ENCODE results near the gene OTOS. TPM values are rescaled to one million over a fixed set of nuclear protein-coding genes. Genes with fewer than 3 reads are reported as not detected.

The OTOS gene
- total RNA-seq, 1 donor from 2014 or later: not detected

- no peak overlapping the region for H3K9ac ChIP-seq (ENCODE audit: low read length)
- H2AFZ ChIP-seq (ENCODE audit: low read depth, low read length): no peak overlapping the region
- H3K4me2 ChIP-seq (ENCODE audit: low read length): no peak overlapping the region
- H3K27ac ChIP-seq (ENCODE audit: low read depth, low read length): no peak overlapping the region
- Mint-ChIP-seq H3K4me3 (ENCODE audit: unreplicated experiment) (no peak overlapping the region), H3K27me3 (ENCODE audit: low read depth, unreplicated experiment) (no peaks in the 10 kb centered on the region), H3K36me3 (ENCODE audit: low read depth, unreplicated experiment) (peaks cover 20% of the 10 kb centered on the region), H3K27ac (ENCODE audit: unreplicated experiment) (no peak overlapping the region), H3K9me3 (ENCODE audit: unreplicated experiment) (no peaks in the 10 kb centered on the region), H3K4me1 (ENCODE audit: low read depth, unreplicated experiment) (peaks cover 17% of the 10 kb centered on the region)
- FAIRE-seq (no peak), DNase-seq (ENCODE audit: low read depth) (no peak)
- H3K27me3 ChIP-seq (ENCODE audit: insufficient read depth, low read length): no peaks in the 10 kb centered on the region
- H3K4me3 ChIP-seq (ENCODE audit: insufficient read depth, low read depth, low read length): no peak overlapping the region
- H3K9me3 ChIP-seq (ENCODE audit: insufficient read depth, low read depth, low read length): no peaks in the 10 kb centered on the region
- peaks cover 9% of the 10 kb centered on the region for H3K4me1 ChIP-seq (ENCODE audit: insufficient read depth, low read length)
- H3K36me3 ChIP-seq (ENCODE audit: insufficient read depth, low read length): peaks cover 37% of the 10 kb centered on the region
- H4K20me1 ChIP-seq (ENCODE audit: insufficient read depth, low read length): peaks cover 37% of the 10 kb centered on the region
- H3K79me2 ChIP-seq (ENCODE audit: insufficient read depth, low read length): peaks cover 32% of the 10 kb centered on the region
- TF ChIP-seq CTCF (IDR thresholded peaks at IDR 0.05; ENCODE audit: insufficient read depth, low read depth, low read length): no peak
- no peak for TF ChIP-seq EZH2 (IDR thresholded peaks at IDR 0.05; ENCODE audit: insufficient read depth, low read length)
Measured at GRCh38 chr2:240130393-240131195, 9.9 kb downstream of the OTOS start.

GRCh38 chr2:240129731-240130392, 10.6 kb downstream of the OTOS start:
- H3K4me3 Mint-ChIP-seq (ENCODE audit: unreplicated experiment): no peak overlapping the region
- FAIRE-seq: no peak
- peaks cover 37% of the 10 kb centered on the region for H3K36me3 ChIP-seq (ENCODE audit: insufficient read depth, low read length)
- H3K4me2 ChIP-seq (ENCODE audit: low read length): no peak overlapping the region
- no peak for DNase-seq (ENCODE audit: low read depth)
- TF ChIP-seq CTCF (IDR thresholded peaks at IDR 0.05; ENCODE audit: insufficient read depth, low read depth, low read length) (no peak), EZH2 (IDR thresholded peaks at IDR 0.05; ENCODE audit: insufficient read depth, low read length) (no peak)
- H3K27me3 ChIP-seq (ENCODE audit: insufficient read depth, low read length): no peaks in the 10 kb centered on the region
- no peaks in the 10 kb centered on the region for H3K27me3 Mint-ChIP-seq (ENCODE audit: low read depth, unreplicated experiment)
- H3K9me3 ChIP-seq (ENCODE audit: insufficient read depth, low read depth, low read length): no peaks in the 10 kb centered on the region
- peaks cover 23% of the 10 kb centered on the region for H3K36me3 Mint-ChIP-seq (ENCODE audit: low read depth, unreplicated experiment)
- H3K4me3 ChIP-seq (ENCODE audit: insufficient read depth, low read depth, low read length): no peak overlapping the region
- H3K27ac Mint-ChIP-seq (ENCODE audit: unreplicated experiment): no peak overlapping the region
- no peak overlapping the region for H3K9ac ChIP-seq (ENCODE audit: low read length)
- H3K4me1 ChIP-seq (ENCODE audit: insufficient read depth, low read length): peaks cover 3% of the 10 kb centered on the region
- H2AFZ ChIP-seq (ENCODE audit: low read depth, low read length): no peak overlapping the region
- no peak overlapping the region for H3K27ac ChIP-seq (ENCODE audit: low read depth, low read length)
- H4K20me1 ChIP-seq (ENCODE audit: insufficient read depth, low read length): peaks cover 29% of the 10 kb centered on the region
- H3K9me3 Mint-ChIP-seq (ENCODE audit: unreplicated experiment): no peaks in the 10 kb centered on the region
- peaks cover 11% of the 10 kb centered on the region for H3K4me1 Mint-ChIP-seq (ENCODE audit: low read depth, unreplicated experiment)
- peaks cover 24% of the 10 kb centered on the region for H3K79me2 ChIP-seq (ENCODE audit: insufficient read depth, low read length)
